Glomerular visceral epithelial cell (primary cell): ENCODE measurements around the gene PTBP1.
"Not testable (repeated sequence)": the region's sequence is repeated elsewhere in the genome, so short reads cannot be mapped to it uniquely, and the experiment has no call there.

Source experiments
- DNase-seq: peaks from one replicate; pipeline ENCODE4 v3.0.0-alpha.2; 2016; ENCODE audit errors: extremely low spot score

PTBP1 gene

GRCh38 chr19:810077-810855 lies 13.0 kb downstream of the PTBP1 start:
- DNase-seq, result no peak

- no peak for DNase-seq
Measured at GRCh38 chr19:810883-811489, 13.7 kb downstream of the PTBP1 start.

GRCh38 chr19:811506-812048 lies 14.3 kb downstream of the PTBP1 start:
- no peak for DNase-seq

GRCh38 chr19:812049-812746 lies 14.9 kb downstream of the PTBP1 start:
- no peak for DNase-seq

GRCh38 chr19:812747-813218 lies 15.5 kb downstream of the PTBP1 start:
- DNase-seq, result no peak

- no peak for DNase-seq
Measured at GRCh38 chr19:813219-814151, 16.2 kb downstream of the PTBP1 start.

GRCh38 chr19:814152-815078 lies 17.2 kb downstream of the PTBP1 start:
- DNase-seq, result no peak

- DNase-seq, result no peak
Measured at GRCh38 chr19:815079-815774, 18.0 kb downstream of the PTBP1 start.

GRCh38 chr19:815775-816499 lies 18.7 kb downstream of the PTBP1 start:
- no peak for DNase-seq

- DNase-seq, result no peak
Measured at GRCh38 chr19:816500-816857, 19.2 kb downstream of the PTBP1 start.

- not testable (repeated sequence) for DNase-seq
Measured at GRCh38 chr19:820212-820611, 23.0 kb downstream of the PTBP1 start.

- DNase-seq, result no peak
Measured at GRCh38 chr19:821231-821824, 24.1 kb downstream of the PTBP1 start.

- DNase-seq, result no peak
Measured at GRCh38 chr19:821825-822503, 24.7 kb downstream of the PTBP1 start, which contains the start of gene PLPPR3. PLPPR3 (minus strand) TSS chr19:821955; CDS start chr19:821559, 396 bp downstream.

- no peak for DNase-seq
Measured at GRCh38 chr19:823565-824121, 26.4 kb downstream of the PTBP1 start.

GRCh38 chr19:824885-825284 lies 27.6 kb downstream of the PTBP1 start:
- no peak for DNase-seq

GRCh38 chr19:825897-826644 lies 28.8 kb downstream of the PTBP1 start:
- DNase-seq, result no peak

- no peak for DNase-seq
Measured at GRCh38 chr19:827314-827709, 30.1 kb downstream of the PTBP1 start.
